ENCODE measurements around the gene TH. TPM values are rescaled to one million over a fixed set of nuclear protein-coding genes. Genes with fewer than 3 reads are reported as not detected.

TH gene
- total RNA-seq, 5 donors from 2014 or later (not counting 1 experiment from before 2014, with no cell fraction given) = not detected

Other genes with a start within 250 kb of the TH start
- gene MRPL23, start 224.5 kb downstream of the TH start, total RNA-seq = 10 to 100 TPM; 34.5 to 58.8 (median 37.8) TPM
- 1 to 10 TPM in 3 of 5 donors, not detected in 2; 1.7 to 2.3 (median 2.0) TPM for gene H19, start 174.0 kb downstream of the TH start, total RNA-seq
- gene IGF2, start 32.4 kb downstream of the TH start, total RNA-seq = under 1 TPM in 4 of 5 donors, not detected in 1; 0.30 to 0.98 (median 0.60) TPM
- under 1 TPM in 2 of 5 donors, not detected in 3; 0.53 to 0.82 TPM for gene INS, start 10.6 kb downstream of the TH start, total RNA-seq
- gene ASCL2, start 98.8 kb upstream of the TH start, total RNA-seq = 1 to 10 TPM in 1 of 5 donors, under 1 TPM in 4; 0.29 to 1.3 (median 0.51) TPM
- 100 to 1,000 TPM in 2 of 5 donors, 10 to 100 TPM in 3; 62.3 to 133 (median 88.9) TPM for gene C11orf21, start 130.1 kb upstream of the TH start, total RNA-seq
- 100 to 1,000 TPM in 2 of 5 donors, 10 to 100 TPM in 3; 66.9 to 185 (median 92.3) TPM for gene TSPAN32, start 130.2 kb upstream of the TH start, total RNA-seq
- gene CD81, start 205.5 kb upstream of the TH start, total RNA-seq = 100 to 1,000 TPM; 124 to 213 (median 146) TPM
- gene TSSC4, start 228.9 kb upstream of the TH start, total RNA-seq = 10 to 100 TPM; 46.2 to 73.7 (median 64.8) TPM

All from T-cell (primary cell).